Measurements from ENCODE around the gene GPC4. TPM values are rescaled to one million over a fixed set of nuclear protein-coding genes. Genes with fewer than 3 reads are reported as not detected.
A peak's percentile ranks its signal among the peaks of the same experiment; 100 is the strongest.

The GPC4 gene
- total RNA-seq, 2 donors from 2014 or later: not detected

GRCh38 chrX:133402042-133402453 is 13.2 kb downstream of the GPC4 start:
- ATAC-seq: no peak
- H3K27ac Mint-ChIP-seq: no peak overlapping the region

GRCh38 chrX:133401536-133401935 is 13.8 kb downstream of the GPC4 start:
- Mint-ChIP-seq H3K27ac (no peak overlapping the region), H3K27me3 (peaks cover 6% of the 10 kb centered on the region), H3K36me3 (ENCODE audit: low read depth) (no peaks in the 10 kb centered on the region), H3K4me1 (no peaks in the 10 kb centered on the region), H3K4me3 (no peak overlapping the region)
- no peak for DNase-seq
- no peak for ATAC-seq
- H3K9me3 ChIP-seq (ENCODE audit: control insufficient read depth, low read length, poor library complexity, severe bottlenecking): no peaks in the 10 kb centered on the region

More at GRCh38 chrX:133402042-133402453, 13.2 kb downstream of the GPC4 start:
- H3K9me3 ChIP-seq (ENCODE audit: control insufficient read depth, low read length, poor library complexity, severe bottlenecking): no peaks in the 10 kb centered on the region
- Mint-ChIP-seq H3K4me1 (no peaks in the 10 kb centered on the region), H3K4me3 (peak overlapping the region; percentile 8), H3K36me3 (ENCODE audit: low read depth) (no peaks in the 10 kb centered on the region), H3K27me3 (peaks cover 6% of the 10 kb centered on the region)
- no peak for DNase-seq

- H3K4me3 Mint-ChIP-seq: no peak overlapping the region
- no peaks in the 10 kb centered on the region for H3K4me1 Mint-ChIP-seq
- H3K9me3 ChIP-seq (ENCODE audit: control insufficient read depth, low read length, poor library complexity, severe bottlenecking): no peaks in the 10 kb centered on the region
- H3K36me3 Mint-ChIP-seq (ENCODE audit: low read depth): no peaks in the 10 kb centered on the region
- DNase-seq: no peak
- ATAC-seq: no peak
- no peaks in the 10 kb centered on the region for H3K27me3 Mint-ChIP-seq
- H3K27ac Mint-ChIP-seq: no peak overlapping the region
Measured at GRCh38 chrX:133399411-133399810, 15.9 kb downstream of the GPC4 start.

GRCh38 chrX:133394765-133395164 is 20.5 kb downstream of the GPC4 start:
- H3K4me3 Mint-ChIP-seq: no peak overlapping the region
- no peaks in the 10 kb centered on the region for H3K9me3 ChIP-seq (ENCODE audit: control insufficient read depth, low read length, poor library complexity, severe bottlenecking)
- H3K27ac Mint-ChIP-seq: no peak overlapping the region
- no peaks in the 10 kb centered on the region for H3K4me1 Mint-ChIP-seq
- ATAC-seq (no peak), DNase-seq (no peak)
- H3K36me3 Mint-ChIP-seq (ENCODE audit: low read depth): no peaks in the 10 kb centered on the region
- no peaks in the 10 kb centered on the region for H3K27me3 Mint-ChIP-seq

- ATAC-seq: no peak
- Mint-ChIP-seq H3K4me3 (no peak overlapping the region), H3K4me1 (no peaks in the 10 kb centered on the region)
Measured at GRCh38 chrX:133392671-133393070, 22.6 kb downstream of the GPC4 start.

GRCh38 chrX:133391111-133391510 is 24.2 kb downstream of the GPC4 start:
- ATAC-seq: no peak
- Mint-ChIP-seq H3K36me3 (ENCODE audit: low read depth) (no peaks in the 10 kb centered on the region), H3K4me1 (no peaks in the 10 kb centered on the region), H3K27ac (no peak overlapping the region), H3K27me3 (no peaks in the 10 kb centered on the region), H3K4me3 (no peak overlapping the region)
- no peaks in the 10 kb centered on the region for H3K9me3 ChIP-seq (ENCODE audit: control insufficient read depth, low read length, poor library complexity, severe bottlenecking)
- no peak for DNase-seq

More at GRCh38 chrX:133392671-133393070, 22.6 kb downstream of the GPC4 start:
- H3K9me3 ChIP-seq (ENCODE audit: control insufficient read depth, low read length, poor library complexity, severe bottlenecking): no peaks in the 10 kb centered on the region
- Mint-ChIP-seq H3K27me3 (no peaks in the 10 kb centered on the region), H3K27ac (no peak overlapping the region), H3K36me3 (ENCODE audit: low read depth) (no peaks in the 10 kb centered on the region)
- DNase-seq: no peak

- H3K4me1 Mint-ChIP-seq: no peaks in the 10 kb centered on the region
- no peaks in the 10 kb centered on the region for H3K36me3 Mint-ChIP-seq (ENCODE audit: low read depth)
- DNase-seq: no peak
- no peaks in the 10 kb centered on the region for H3K27me3 Mint-ChIP-seq
- H3K9me3 ChIP-seq (ENCODE audit: control insufficient read depth, low read length, poor library complexity, severe bottlenecking): no peaks in the 10 kb centered on the region
- H3K27ac Mint-ChIP-seq: no peak overlapping the region
- no peak overlapping the region for H3K4me3 Mint-ChIP-seq
- no peak for ATAC-seq
Measured at GRCh38 chrX:133390676-133391075, 24.6 kb downstream of the GPC4 start.

GRCh38 chrX:133389975-133390374 is 25.3 kb downstream of the GPC4 start:
- Mint-ChIP-seq H3K4me3 (no peak overlapping the region), H3K27me3 (no peaks in the 10 kb centered on the region), H3K36me3 (ENCODE audit: low read depth) (no peaks in the 10 kb centered on the region), H3K4me1 (no peaks in the 10 kb centered on the region), H3K27ac (no peak overlapping the region)
- no peaks in the 10 kb centered on the region for H3K9me3 ChIP-seq (ENCODE audit: control insufficient read depth, low read length, poor library complexity, severe bottlenecking)
- DNase-seq (no peak), ATAC-seq (no peak)

GRCh38 chrX:133384454-133384853 is 30.8 kb downstream of the GPC4 start:
- ATAC-seq (no peak), DNase-seq (no peak)
- H3K27me3 Mint-ChIP-seq: no peaks in the 10 kb centered on the region
- no peaks in the 10 kb centered on the region for H3K36me3 Mint-ChIP-seq (ENCODE audit: low read depth)
- no peak overlapping the region for H3K4me3 Mint-ChIP-seq
- no peak overlapping the region for H3K27ac Mint-ChIP-seq
- H3K4me1 Mint-ChIP-seq: no peaks in the 10 kb centered on the region
- H3K9me3 ChIP-seq (ENCODE audit: control insufficient read depth, low read length, poor library complexity, severe bottlenecking): no peaks in the 10 kb centered on the region

GRCh38 chrX:133380711-133381619 is 34.3 kb downstream of the GPC4 start:
- no peak for ATAC-seq
- no peaks in the 10 kb centered on the region for H3K9me3 ChIP-seq (ENCODE audit: control insufficient read depth, low read length, poor library complexity, severe bottlenecking)
- Mint-ChIP-seq H3K27me3 (no peaks in the 10 kb centered on the region), H3K4me1 (no peaks in the 10 kb centered on the region), H3K36me3 (ENCODE audit: low read depth) (no peaks in the 10 kb centered on the region), H3K4me3 (no peak overlapping the region), H3K27ac (no peak overlapping the region)
- no peak for DNase-seq

- H3K9me3 ChIP-seq (ENCODE audit: control insufficient read depth, low read length, poor library complexity, severe bottlenecking): no peaks in the 10 kb centered on the region
- DNase-seq (no peak), ATAC-seq (no peak)
- Mint-ChIP-seq H3K4me1 (no peaks in the 10 kb centered on the region), H3K27me3 (peaks cover 5% of the 10 kb centered on the region), H3K4me3 (no peak overlapping the region), H3K27ac (no peak overlapping the region), H3K36me3 (ENCODE audit: low read depth) (no peaks in the 10 kb centered on the region)
Measured at GRCh38 chrX:133376422-133376821, 38.9 kb downstream of the GPC4 start.

GRCh38 chrX:133375615-133376340 is 39.5 kb downstream of the GPC4 start:
- H3K9me3 ChIP-seq (ENCODE audit: control insufficient read depth, low read length, poor library complexity, severe bottlenecking): no peaks in the 10 kb centered on the region

GRCh38 chrX:133374874-133375387 is 40.4 kb downstream of the GPC4 start:
- no peak for ATAC-seq
- Mint-ChIP-seq H3K4me1 (no peaks in the 10 kb centered on the region), H3K4me3 (no peak overlapping the region), H3K27ac (no peak overlapping the region), H3K27me3 (peaks cover 5% of the 10 kb centered on the region), H3K36me3 (ENCODE audit: low read depth) (no peaks in the 10 kb centered on the region)
- DNase-seq: no peak
- H3K9me3 ChIP-seq (ENCODE audit: control insufficient read depth, low read length, poor library complexity, severe bottlenecking): no peaks in the 10 kb centered on the region

More at GRCh38 chrX:133375615-133376340, 39.5 kb downstream of the GPC4 start:
- Mint-ChIP-seq H3K27me3 (peaks cover 5% of the 10 kb centered on the region), H3K4me1 (no peaks in the 10 kb centered on the region), H3K4me3 (no peak overlapping the region), H3K36me3 (ENCODE audit: low read depth) (no peaks in the 10 kb centered on the region), H3K27ac (no peak overlapping the region)
- no peak for ATAC-seq
- DNase-seq: no peak

Measured in T-helper 17 cell (primary cell).